Astrocyte of the cerebellum (primary cell): Measurements from ENCODE around the gene GBP5.

Experiments used
- DNase-seq: peaks from one replicate; pipeline ENCODE4 v3.0.0-alpha.2; 2011; ENCODE audit warnings: low read depth
- H3K4me3 ChIP-seq: 2 replicates; pipeline ENCODE4 v1.5.1; 2011; ENCODE audit warnings: mild to moderate bottlenecking, low read depth, low read length, moderate library complexity
- CTCF ChIP-seq: IDR thresholded peaks from 2 replicates; pipeline ENCODE4 v1.5.1; 2012; ENCODE audit warnings: low read length, low read depth, moderate library complexity, mild to moderate bottlenecking; ENCODE audit errors: missing control alignments
- in situ Hi-C: cut with HindIII; loops from 2 replicates; pipeline ENCODE4 v1.10.0; 2017; ENCODE audit warnings: low sequenced_read_pairs

GBP5 gene

GRCh38 chr1:89271341-89272015 lies 1.2 kb downstream of the GBP5 start:
- no peak overlapping the region for H3K4me3 ChIP-seq
- no peak for TF ChIP-seq CTCF
- peak; percentile 66 for DNase-seq
- in situ Hi-C loops: no loop called here

- no peak for DNase-seq
- in situ Hi-C loops: no loop called here
- no peak overlapping the region for H3K4me3 ChIP-seq
- TF ChIP-seq CTCF: no peak
Observed at GRCh38 chr1:89270423-89270822, 2.2 kb downstream of the GBP5 start.

GRCh38 chr1:89269277-89269676 lies 3.4 kb downstream of the GBP5 start:
- DNase-seq: no peak
- H3K4me3 ChIP-seq: no peak overlapping the region
- no peak for TF ChIP-seq CTCF
- in situ Hi-C loops: no loop called here

GRCh38 chr1:89262643-89263042 lies 10.0 kb downstream of the GBP5 start:
- DNase-seq: no peak
- H3K4me3 ChIP-seq: no peak overlapping the region
- in situ Hi-C loops: no loop called here
- no peak for TF ChIP-seq CTCF

- DNase-seq: no peak
- H3K4me3 ChIP-seq: peak overlapping the region; percentile 3
- in situ Hi-C loops: no loop called here
- TF ChIP-seq CTCF: no peak
Observed at GRCh38 chr1:89261926-89262515, 10.6 kb downstream of the GBP5 start.

- no peak for DNase-seq
- in situ Hi-C loops: no loop called here
- no peak for TF ChIP-seq CTCF
- H3K4me3 ChIP-seq: no peak overlapping the region
Observed at GRCh38 chr1:89260566-89261255, 11.9 kb downstream of the GBP5 start.
